ENCODE data around the gene KCNA2.
A peak's percentile ranks its signal among the peaks of the same experiment; 100 is the strongest.

The KCNA2 gene

GRCh38 chr1:110605901-110606656 is at the start of gene KCNA2:
TSS of gene KCNA2 (minus strand) at chr1:110606358. CDS start at chr1:110604782, 1,576 bp downstream.
- peak; percentile 15 for DNase-seq

- no peak for DNase-seq
Observed at GRCh38 chr1:110650609-110651008, 44.5 kb upstream of the KCNA2 start.

- DNase-seq = no peak
Observed at GRCh38 chr1:110648417-110648816, 42.3 kb upstream of the KCNA2 start.

GRCh38 chr1:110647254-110647891 is 41.2 kb upstream of the KCNA2 start:
- no peak for DNase-seq

GRCh38 chr1:110645821-110646735 is 39.9 kb upstream of the KCNA2 start:
- no peak for DNase-seq

- no peak for DNase-seq
Observed at GRCh38 chr1:110645211-110645610, 39.1 kb upstream of the KCNA2 start.

GRCh38 chr1:110643879-110644472 is 37.8 kb upstream of the KCNA2 start:
- no peak for DNase-seq

- no peak for DNase-seq
Observed at GRCh38 chr1:110639724-110640386, 33.7 kb upstream of the KCNA2 start.

GRCh38 chr1:110638556-110638955 is 32.4 kb upstream of the KCNA2 start:
- DNase-seq = no peak

GRCh38 chr1:110638058-110638457 is 31.9 kb upstream of the KCNA2 start:
- DNase-seq = no peak

GRCh38 chr1:110637475-110637874 is 31.3 kb upstream of the KCNA2 start:
- DNase-seq = no peak

GRCh38 chr1:110636149-110636935 is 30.2 kb upstream of the KCNA2 start:
- no peak for DNase-seq

- no peak for DNase-seq
Observed at GRCh38 chr1:110635434-110635833, 29.3 kb upstream of the KCNA2 start.

- DNase-seq = no peak
Observed at GRCh38 chr1:110634455-110635311, 28.5 kb upstream of the KCNA2 start.

- no peak for DNase-seq
Observed at GRCh38 chr1:110634086-110634454, 27.9 kb upstream of the KCNA2 start.

GRCh38 chr1:110633646-110634030 is 27.5 kb upstream of the KCNA2 start:
- DNase-seq = no peak

- no peak for DNase-seq
Observed at GRCh38 chr1:110631836-110632620, 25.9 kb upstream of the KCNA2 start.

GRCh38 chr1:110630839-110631663 is 24.9 kb upstream of the KCNA2 start:
- peak; percentile 25 for DNase-seq

Measured in NCI-H510A (cell line).